PFSK-1 (cell line): ENCODE data around the gene EPHA4.

Source experiments
- FOXP2 ChIP-seq: optimal IDR thresholded peaks from 2 replicates; pipeline ENCODE3; 2011; ENCODE audit warnings: borderline replicate concordance, control low read depth, inconsistent platforms; ENCODE audit not compliant: insufficient read depth; ENCODE audit errors: extremely low read length, extremely low read depth
- POLR2AphosphoS5 ChIP-seq: IDR thresholded peaks from 2 replicates; pipeline ENCODE4 v1.6.1; 2012; ENCODE audit warnings: low read depth, mild to moderate bottlenecking, control low read depth, low read length, moderate library complexity
- REST ChIP-seq, 2 experiments: IDR thresholded peaks; 2 replicates each; pipeline versions ENCODE4 v1.6.1 to v1.8.0; 2011 to 2012; ENCODE audit warnings: low read depth in 2 of 2, low read length in 2 of 2, control low read depth in 1 of 2, inconsistent platforms in 1 of 2, mild to moderate bottlenecking in 1 of 2, moderate library complexity in 1 of 2; ENCODE audit not compliant: insufficient read depth in 1 of 2
- SIN3A ChIP-seq: IDR thresholded peaks from 2 replicates; pipeline ENCODE4 v1.6.1; 2012; ENCODE audit warnings: mild to moderate bottlenecking, low read length, moderate library complexity, borderline replicate concordance; ENCODE audit not compliant: insufficient read depth
- TAF1 ChIP-seq: IDR thresholded peaks from 2 replicates; pipeline ENCODE4 v1.6.1; 2012; ENCODE audit warnings: low read length, control low read depth, borderline replicate concordance; ENCODE audit not compliant: insufficient read depth

EPHA4 gene

GRCh38 chr2:221501883-221502269, 70.2 kb downstream of the EPHA4 start:
- no peak for TF ChIP-seq TAF1
- TF ChIP-seq FOXP2 = no peak
- TF ChIP-seq SIN3A = no peak
- no peak for TF ChIP-seq REST (IDR thresholded peaks at IDR 0.05; ENCODE audit: insufficient read depth in 1 of 2, low read depth in 2 of 2, low read length in 2 of 2)
- TF ChIP-seq POLR2AphosphoS5 = no peak

- TF ChIP-seq FOXP2 (no peak), REST (IDR thresholded peaks at IDR 0.05; ENCODE audit: insufficient read depth in 1 of 2, low read depth in 2 of 2, low read length in 2 of 2) (no peak), TAF1 (no peak), POLR2AphosphoS5 (no peak), SIN3A (no peak)
Measured at GRCh38 chr2:221501210-221501882, 70.8 kb downstream of the EPHA4 start.

GRCh38 chr2:221500501-221501209, 71.4 kb downstream of the EPHA4 start:
- TF ChIP-seq SIN3A (no peak), REST (IDR thresholded peaks at IDR 0.05; ENCODE audit: insufficient read depth in 1 of 2, low read depth in 2 of 2, low read length in 2 of 2) (no peak)

- TF ChIP-seq FOXP2 (no peak), TAF1 (no peak), SIN3A (no peak), POLR2AphosphoS5 (no peak), REST (IDR thresholded peaks at IDR 0.05; ENCODE audit: insufficient read depth in 1 of 2, low read depth in 2 of 2, low read length in 2 of 2) (no peak)
Measured at GRCh38 chr2:221495731-221496130, 76.4 kb downstream of the EPHA4 start.

- TF ChIP-seq SIN3A (no peak), TAF1 (no peak), FOXP2 (no peak), REST (IDR thresholded peaks at IDR 0.05; ENCODE audit: insufficient read depth in 1 of 2, low read depth in 2 of 2, low read length in 2 of 2) (no peak)
Measured at GRCh38 chr2:221494556-221494955, 77.5 kb downstream of the EPHA4 start.
